Adrenal gland (tissue), 5 donors: Measurements from ENCODE around the gene NAA16.
"Not testable (repeated sequence)": the region's sequence is repeated elsewhere in the genome, so short reads cannot be mapped to it uniquely, and the experiment has no call there.

Experiments used
- POLR2A ChIP-seq, 2 donors: fragments of 450-650 bp; IDR thresholded peaks; one replicate each; pipeline ENCODE4 v1.6.1; 2017; ENCODE audit warnings: antibody characterized with exemption in 2 of 2, mild to moderate bottlenecking in 2 of 2, moderate library complexity in 1 of 2
- TF ChIP-seq, protein P1 (sequence below), 6 experiments: fragments of 450-650 bp in 4 of 6; fragments of 200-600 bp in 2 of 6; sonication (generic) in 1 of 6; IDR thresholded peaks; 1 replicate in 5 of 6; 2 replicates in 1 of 6; pipeline versions ENCODE4 v1.5.1 to v1.8.0; 2016 to 2021; ENCODE audit warnings: antibody characterized with exemption in 6 of 6, mild to moderate bottlenecking in 2 of 6, moderate library complexity in 1 of 6
- donor health status: DM: no; HTN: no; CAD: no.

DNA sequence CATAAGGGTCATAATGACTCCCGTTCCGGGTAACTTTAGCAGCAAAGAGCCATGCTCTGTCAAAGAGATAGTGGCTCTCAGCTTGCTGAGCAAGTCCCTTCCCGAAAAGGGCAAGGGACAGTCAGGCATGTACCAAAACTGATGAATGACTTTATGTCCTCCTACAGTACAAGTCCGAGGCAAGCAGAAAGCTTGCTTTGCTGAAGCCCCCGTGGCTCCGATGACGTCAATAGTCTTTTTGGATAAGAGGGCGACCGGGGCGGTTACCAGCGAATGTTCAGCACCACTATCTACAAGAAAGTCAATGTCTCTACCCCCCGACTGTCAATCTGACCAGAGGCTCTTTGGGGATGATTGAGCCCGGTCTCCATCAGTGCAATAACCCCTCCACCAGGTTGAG lies 112.2 kb downstream of the NAA16 start:
- TF ChIP-seq, protein P1, sequence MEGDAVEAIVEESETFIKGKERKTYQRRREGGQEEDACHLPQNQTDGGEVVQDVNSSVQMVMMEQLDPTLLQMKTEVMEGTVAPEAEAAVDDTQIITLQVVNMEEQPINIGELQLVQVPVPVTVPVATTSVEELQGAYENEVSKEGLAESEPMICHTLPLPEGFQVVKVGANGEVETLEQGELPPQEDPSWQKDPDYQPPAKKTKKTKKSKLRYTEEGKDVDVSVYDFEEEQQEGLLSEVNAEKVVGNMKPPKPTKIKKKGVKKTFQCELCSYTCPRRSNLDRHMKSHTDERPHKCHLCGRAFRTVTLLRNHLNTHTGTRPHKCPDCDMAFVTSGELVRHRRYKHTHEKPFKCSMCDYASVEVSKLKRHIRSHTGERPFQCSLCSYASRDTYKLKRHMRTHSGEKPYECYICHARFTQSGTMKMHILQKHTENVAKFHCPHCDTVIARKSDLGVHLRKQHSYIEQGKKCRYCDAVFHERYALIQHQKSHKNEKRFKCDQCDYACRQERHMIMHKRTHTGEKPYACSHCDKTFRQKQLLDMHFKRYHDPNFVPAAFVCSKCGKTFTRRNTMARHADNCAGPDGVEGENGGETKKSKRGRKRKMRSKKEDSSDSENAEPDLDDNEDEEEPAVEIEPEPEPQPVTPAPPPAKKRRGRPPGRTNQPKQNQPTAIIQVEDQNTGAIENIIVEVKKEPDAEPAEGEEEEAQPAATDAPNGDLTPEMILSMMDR (IDR thresholded peaks at IDR 0.05), result not testable (repeated sequence)
- not testable (repeated sequence) for TF ChIP-seq POLR2A (IDR thresholded peaks at IDR 0.05)
